Adrenal gland (tissue), 12 donors: ENCODE measurements around the gene TTYH2. TPM values are rescaled to one million over a fixed set of nuclear protein-coding genes. Genes with fewer than 3 reads are reported as not detected.

ENCODE experiments used
- DNase-seq, 7 donors: peaks; one replicate each; pipeline ENCODE4 v3.0.0-alpha.2; 2019 to 2020
- H3K27ac ChIP-seq, 5 donors: fragments of 200-600 bp; sonication (generic) in 4 of 5; 1 replicate in 3 of 5; 2 replicates in 2 of 5; pipeline versions ENCODE4 v1.5.1 to v1.8.0; 2016 to 2020; ENCODE audit warnings: mild to moderate bottlenecking in 1 of 5
- H3K27me3 ChIP-seq: fragments of 200-600 bp; 2 replicates; pipeline ENCODE4 v1.8.0; 2021
- H3K36me3 ChIP-seq, 2 donors: fragments of 200-600 bp; replicated peaks in 1 of 2; 1 replicate in 1 of 2; 2 replicates in 1 of 2; pipeline versions ENCODE4 v1.5.1 to v1.8.0; 2018 to 2022
- H3K4me1 ChIP-seq, 2 donors: fragments of 200-600 bp; replicated peaks in 1 of 2; 1 replicate in 1 of 2; 2 replicates in 1 of 2; pipeline versions ENCODE4 v1.5.1 to v1.8.0; 2018 to 2021
- H3K4me3 ChIP-seq, 4 donors: fragments of 200-600 bp; sonication (generic) in 3 of 4; one replicate each; pipeline ENCODE4 v1.5.1; 2016 to 2018
- H3K9me3 ChIP-seq, 3 donors: fragments of 200-600 bp; sonication (generic) in 1 of 3; replicated peaks in 1 of 3; 1 replicate in 2 of 3; 2 replicates in 1 of 3; pipeline versions ENCODE4 v1.5.1 to v1.8.0; 2016 to 2021
- CTCF ChIP-seq, 6 experiments: fragments of 450-650 bp in 4 of 6; fragments of 200-600 bp in 2 of 6; sonication (generic) in 1 of 6; IDR thresholded peaks; 1 replicate in 5 of 6; 2 replicates in 1 of 6; pipeline versions ENCODE4 v1.5.1 to v1.8.0; 2016 to 2021; ENCODE audit warnings: antibody characterized with exemption in 6 of 6, mild to moderate bottlenecking in 2 of 6, moderate library complexity in 1 of 6
- POLR2A ChIP-seq, 2 donors: fragments of 450-650 bp; IDR thresholded peaks; one replicate each; pipeline ENCODE4 v1.6.1; 2017; ENCODE audit warnings: antibody characterized with exemption in 2 of 2, mild to moderate bottlenecking in 2 of 2, moderate library complexity in 1 of 2
- whole genome bisulfite sequencing, 4 donors: extraction: QIAGEN DNeasy Blood & Tissue Kit in 2 of 4; methylation state at CpG; one replicate each; pipeline versions ENCODE4 v1.1.5 to v1.1.7; 2013 to 2017; 5-methylcytosine and 5-hydroxymethylcytosine counted together
- intact Hi-C, 2 donors: fragments of 100-400 bp; cut with DNase I; formaldehyde crosslinking; loops; one replicate each; pipeline versions ENCODE4 v1.14.1 to v1.15.0; 2022 to 2023
- polyA plus RNA-seq, 3 donors: library from polyadenylated mRNA; stranded (reverse); fragments of 200-250 nt in 2 of 3; fragments of 350-450 nt in 1 of 3; fragmentation: Illumina TruSeq in 1 of 3; extraction: RNeasy Lipid Tissue Mini Kit (QIAGEN cat#74804) in 1 of 3; gene quantifications; one replicate each; pipeline ENCODE4 v1.2.3, GENCODE V29; 2013 to 2014
- total RNA-seq, 9 donors: library from RNA; depleted of rRNA in 4 of 9; stranded (reverse); fragments of >200 nt in 4 of 9; fragments of 120-200 nt in 1 of 9; fragmentation: NEBNext Ultra II Directional in 1 of 9; extraction: Animal tissue kit (Norgen Biotek cat#: 25700) in 1 of 9; gene quantifications; one replicate each; pipeline versions ENCODE4 v1.1.0 to v1.2.4, GENCODE V29; 2013 to 2023
- donor health status: healthy with polysubstance abuse.
- donor health status: Bipolar disorder and iron deficiency.
- donor health status: DM: yes; HTN: yes; CAD: no.
- donor health status: DM: no; HTN: no; CAD: no.
- donor health status: DM: no; HTN: no; CAD: no.
- donor health status: DM: yes; HTN: yes; CAD: no.

TTYH2 gene
- total and polyA plus RNA-seq, 12 donors: 2.9 to 40.5 (median 7.8) TPM

- Histone ChIP-seq H3K27ac (no peak overlapping the region), H3K4me1 (no peaks in the 10 kb centered on the region), H3K9me3 (no peaks in the 10 kb centered on the region), H3K4me3 (no peak overlapping the region), H3K36me3 (no peaks in the 10 kb centered on the region), H3K27me3 (no peaks in the 10 kb centered on the region)
- TF ChIP-seq CTCF (IDR thresholded peaks at IDR 0.05) (no peak), POLR2A (IDR thresholded peaks at IDR 0.05) (no peak)
- WGBS, 4 donors: 53 to 56% (median 54%) methylated on average over 17 of the region's 17 CpGs
- intact Hi-C loops: no loop called here
- peak in 3 of 7 donors; percentile 40 to 72 (median 70) for DNase-seq
These were observed 54.7 kb downstream of the TTYH2 start for GRCh38 chr17:74267987-74268499.

- Histone ChIP-seq H3K27me3 (peaks cover under 1% of the 10 kb centered on the region), H3K27ac (no peak overlapping the region), H3K9me3 (no peaks in the 10 kb centered on the region), H3K4me3 (no peak overlapping the region), H3K36me3 (no peaks in the 10 kb centered on the region), H3K4me1 (no peaks in the 10 kb centered on the region)
- WGBS, 4 donors: 44 to 68% (median 56%) methylated on average over 7 to 8 of the region's 8 CpGs
- no peak for DNase-seq
- intact Hi-C loops: no loop called here
- TF ChIP-seq POLR2A (IDR thresholded peaks at IDR 0.05): no peak
- no peak for TF ChIP-seq CTCF (IDR thresholded peaks at IDR 0.05)
These were observed 55.2 kb downstream of the TTYH2 start for GRCh38 chr17:74268558-74268957.

GRCh38 chr17:74270333-74270732, 57.0 kb downstream of the TTYH2 start:
- WGBS, 4 donors: 58 to 74% (median 68%) methylated on average over 9 to 10 of the region's 10 CpGs
- TF ChIP-seq CTCF (IDR thresholded peaks at IDR 0.05) (no peak), POLR2A (IDR thresholded peaks at IDR 0.05) (no peak)
- no peak for DNase-seq

GRCh38 chr17:74271281-74271680, 57.9 kb downstream of the TTYH2 start:
- no peak for TF ChIP-seq POLR2A (IDR thresholded peaks at IDR 0.05)
- no peak for TF ChIP-seq CTCF (IDR thresholded peaks at IDR 0.05)
- Histone ChIP-seq H3K4me3 (no peak overlapping the region), H3K9me3 (no peaks in the 10 kb centered on the region), H3K4me1 (peaks cover 0 to 9% of the 10 kb centered on the region in 2 donors), H3K36me3 (no peaks in the 10 kb centered on the region), H3K27ac (no peak overlapping the region), H3K27me3 (peaks cover 13% of the 10 kb centered on the region)
- no peak for DNase-seq
- intact Hi-C loops: loop anchor here in 1 of 2 donors (10.0 kb wide), 1 partner anchor 56 kb away; the partner anchor contains the start of gene TTYH2
- 72 to 90% (median 82%) methylated on average over 3 of the region's 3 CpGs for WGBS, 4 donors

More at GRCh38 chr17:74270333-74270732, 57.0 kb downstream of the TTYH2 start:
- Histone ChIP-seq H3K27ac (no peak overlapping the region), H3K4me1 (peaks cover 0 to 9% of the 10 kb centered on the region in 2 donors), H3K36me3 (no peaks in the 10 kb centered on the region), H3K4me3 (no peak overlapping the region), H3K9me3 (no peaks in the 10 kb centered on the region), H3K27me3 (peaks cover 12% of the 10 kb centered on the region)
- intact Hi-C loops: loop anchor here in 1 of 2 donors (10.0 kb wide), 1 partner anchor 56 kb away; the partner anchor contains the start of gene TTYH2
